ENCODE results near the gene SLC48A1.

The SLC48A1 gene

DNA sequence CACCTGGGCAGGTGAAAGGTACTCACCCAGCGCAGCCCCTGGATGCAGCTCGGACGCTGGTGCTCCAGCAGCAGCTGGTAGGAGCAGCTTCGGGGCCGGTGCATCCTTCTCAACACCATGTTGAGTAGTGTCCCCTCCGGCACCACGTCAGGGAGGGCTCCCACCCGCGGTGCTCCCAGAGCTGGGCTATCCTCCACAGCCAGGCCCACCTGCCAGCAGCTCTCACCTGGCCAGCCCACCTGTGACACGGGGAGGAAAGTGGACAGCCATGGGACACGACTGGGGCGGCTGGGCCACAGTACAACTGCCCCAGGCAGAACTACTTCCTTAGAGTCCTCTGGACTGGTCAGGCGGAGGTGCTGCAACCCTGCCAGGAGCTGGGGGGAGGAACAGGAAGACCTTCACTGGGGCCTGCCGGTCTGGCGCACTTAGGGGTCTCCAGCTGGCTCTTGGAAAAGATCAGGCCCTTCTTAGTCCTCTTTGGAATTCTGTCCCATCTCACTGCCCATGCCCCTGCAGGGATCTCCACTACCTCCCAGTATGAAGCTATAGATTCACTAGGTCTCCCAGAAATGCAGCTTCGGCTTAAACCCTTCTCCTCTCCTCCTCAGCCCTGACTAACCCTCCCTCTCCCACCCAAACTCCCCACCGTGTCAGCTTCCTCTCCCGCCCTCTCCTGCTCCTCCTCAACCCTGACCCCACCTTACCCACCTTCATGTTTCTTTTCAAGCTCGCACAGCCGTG, 15.0 kb upstream of the SLC48A1 start:
- DNase-seq (ENCODE audit: low read depth in 2 of 2): no peak

GRCh38 chr12:47758584-47758833, 14.5 kb upstream of the SLC48A1 start:
- no peak for DNase-seq (ENCODE audit: low read depth in 2 of 2)

- peak in 1 of 2 donors; percentile 49 for DNase-seq (ENCODE audit: low read depth in 2 of 2)
These were observed 14.0 kb upstream of the SLC48A1 start, which contains the start of gene RAPGEF3 for GRCh38 chr12:47758834-47759690. TSS of gene RAPGEF3 (minus strand) at chr12:47758880. CDS start at chr12:47758556, 324 bp downstream.

- no peak for DNase-seq (ENCODE audit: low read depth in 2 of 2)
These were observed 10.1 kb upstream of the SLC48A1 start for GRCh38 chr12:47762850-47763465.

GRCh38 chr12:47763481-47764346, 9.3 kb upstream of the SLC48A1 start:
- DNase-seq (ENCODE audit: low read depth in 2 of 2): no peak

DNA sequence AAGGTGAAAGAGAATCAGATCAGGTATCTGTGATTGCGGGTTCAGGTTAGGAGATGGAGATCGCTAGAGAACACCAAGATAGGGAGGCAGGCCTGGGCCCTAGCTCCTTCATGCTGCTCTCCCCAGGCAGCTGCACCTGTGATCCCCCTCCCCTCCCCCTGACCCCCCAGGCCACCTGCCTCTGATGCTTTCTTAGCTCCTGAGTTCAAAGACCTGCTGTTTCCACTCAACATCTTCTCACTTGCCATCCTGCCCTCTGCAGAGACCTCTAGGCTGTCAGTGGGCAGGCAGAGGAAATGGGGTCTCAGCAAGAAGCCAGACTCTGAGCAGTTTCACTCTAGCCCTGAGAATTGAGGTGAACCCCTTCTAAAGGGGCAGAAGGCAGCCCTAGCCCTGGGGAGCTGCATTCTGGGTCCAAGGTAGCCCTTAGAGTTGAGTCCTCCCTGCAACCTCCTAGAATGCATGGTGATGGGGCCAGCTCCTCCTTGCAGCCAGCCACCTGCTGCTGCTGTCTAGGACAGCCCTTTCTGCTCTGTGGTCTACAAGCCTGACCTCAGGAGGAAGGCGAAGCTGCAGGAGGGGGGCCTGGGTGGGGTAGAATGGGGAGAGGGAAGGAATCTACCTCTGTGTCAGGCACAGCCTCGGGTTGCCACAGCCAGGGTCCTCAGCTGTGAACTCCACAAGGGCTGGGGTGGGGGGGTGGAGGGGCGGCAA, 6.4 kb upstream of the SLC48A1 start:
- DNase-seq (ENCODE audit: low read depth in 2 of 2): no peak

GRCh38 chr12:47767216-47767724, 5.8 kb upstream of the SLC48A1 start:
- DNase-seq (ENCODE audit: low read depth in 2 of 2): peak; percentile 46 to 51

GRCh38 chr12:47768323-47768811, 4.7 kb upstream of the SLC48A1 start:
- DNase-seq (ENCODE audit: low read depth in 2 of 2): no peak

DNA sequence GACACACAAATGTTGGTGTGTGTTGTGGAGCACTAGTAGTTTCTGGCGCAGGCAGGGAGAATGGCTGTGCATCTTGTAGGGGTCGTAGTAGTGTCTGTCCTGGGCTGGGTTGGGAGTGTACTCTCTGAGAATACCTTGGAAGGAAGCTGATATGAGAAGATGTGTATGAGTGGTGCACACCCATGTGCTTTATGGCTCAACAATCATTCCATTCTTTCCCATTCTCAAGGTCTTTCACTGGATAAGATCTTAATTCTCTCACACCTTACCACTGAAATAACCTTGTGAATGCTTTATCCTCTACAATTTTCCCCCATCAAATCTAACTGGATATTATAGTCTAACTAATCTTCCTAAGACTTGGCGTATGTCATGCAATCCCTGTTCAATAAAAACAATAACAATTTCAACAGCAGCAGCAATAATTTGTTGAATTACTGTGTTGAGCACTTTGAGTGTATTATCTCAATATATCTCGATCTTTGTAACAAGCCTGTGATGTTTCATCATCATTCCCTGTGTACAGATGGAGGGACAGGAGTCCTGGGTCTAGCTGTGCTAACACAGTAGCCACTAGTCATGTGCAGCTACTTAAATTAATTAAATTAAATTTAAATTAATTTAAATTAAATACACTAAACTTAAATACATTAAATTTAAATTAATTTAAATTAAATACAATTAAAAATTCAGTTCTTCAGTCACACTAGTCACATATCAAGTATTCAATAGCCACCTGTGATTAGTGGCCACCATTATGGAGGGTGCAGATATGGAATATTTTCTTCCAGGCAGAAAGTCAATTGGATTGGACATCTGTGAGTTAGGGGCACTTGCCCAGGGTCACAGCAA, 3.6 kb upstream of the SLC48A1 start:
- no peak for DNase-seq (ENCODE audit: low read depth in 2 of 2)

DNA sequence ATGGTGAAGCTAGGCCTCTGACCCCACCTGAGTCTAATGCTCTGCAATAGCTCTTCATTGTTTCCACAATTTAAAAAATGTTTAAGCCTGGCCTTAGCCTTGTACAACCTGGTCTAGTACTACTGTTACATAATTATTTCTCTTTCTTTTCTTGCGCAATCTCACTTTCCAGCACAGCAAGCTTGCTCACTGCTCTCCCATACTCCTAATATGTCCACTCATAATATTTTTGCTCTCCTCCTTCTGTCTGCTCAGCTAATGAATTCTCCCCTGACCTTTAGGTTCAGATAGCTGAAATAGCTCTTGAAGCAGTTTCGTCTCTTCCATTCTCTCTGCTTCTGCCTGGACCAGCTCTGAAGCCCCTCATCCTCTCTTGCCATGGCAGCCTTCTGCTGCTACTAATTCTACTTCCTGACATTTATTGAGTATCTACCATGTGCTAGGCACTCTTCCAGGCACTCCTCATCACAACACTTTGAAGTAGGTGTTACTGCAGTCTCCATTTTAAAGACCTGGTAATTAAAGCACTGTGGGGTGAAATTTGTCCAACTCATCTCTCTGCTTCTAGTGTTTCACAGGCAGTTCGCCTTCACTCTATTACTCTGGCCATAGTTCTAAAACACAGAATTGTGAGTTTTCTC, 2.8 kb upstream of the SLC48A1 start:
- no peak for DNase-seq (ENCODE audit: low read depth in 2 of 2)

DNA sequence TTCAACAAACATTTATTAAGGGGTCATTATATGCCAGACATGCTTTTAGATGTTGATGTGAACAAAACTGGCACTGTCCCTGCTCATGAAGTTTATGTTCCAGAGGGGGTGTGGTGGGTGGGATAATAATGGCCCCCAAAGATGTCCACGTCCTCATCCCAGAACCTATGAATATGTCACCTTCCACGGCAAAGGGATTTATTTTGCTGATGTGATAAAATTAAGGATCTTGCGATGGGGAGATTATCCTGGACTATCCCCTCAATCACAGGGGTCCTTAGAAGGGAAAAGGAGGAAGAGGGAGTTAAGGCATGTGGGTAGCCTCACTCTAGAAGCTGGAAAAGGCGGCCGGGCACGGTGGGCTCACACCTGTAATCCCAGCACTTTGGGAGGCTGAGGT, 1.7 kb upstream of the SLC48A1 start:
- DNase-seq (ENCODE audit: low read depth in 2 of 2): no peak

DNA sequence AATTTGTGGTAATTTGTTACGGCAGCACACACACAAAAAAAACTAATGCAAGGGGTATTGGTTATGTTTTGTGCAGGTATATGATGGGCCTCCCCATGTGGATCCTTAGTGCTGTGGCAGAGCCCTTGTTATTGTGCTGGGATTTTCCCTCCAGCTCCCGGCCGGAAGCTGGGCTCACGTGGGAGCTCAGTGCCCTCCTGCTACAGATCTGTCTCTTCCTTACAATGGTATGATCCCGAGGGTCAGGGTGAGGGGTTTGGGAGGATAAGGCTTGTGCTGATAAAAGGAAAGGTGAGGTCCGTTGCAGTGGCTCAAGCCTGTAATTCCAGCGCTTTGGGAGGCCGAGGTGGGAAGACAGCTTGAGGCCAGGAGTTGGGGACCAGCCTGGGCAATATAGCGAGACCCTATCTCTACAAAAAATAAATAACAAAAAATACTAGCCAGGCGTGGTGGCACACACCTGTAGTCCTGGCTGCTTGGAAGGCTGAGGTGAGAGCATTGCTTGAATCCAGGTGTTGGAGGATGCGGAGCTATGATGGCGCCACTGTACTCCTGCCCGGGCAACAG, 861 bp upstream of the SLC48A1 start:
- no peak for DNase-seq (ENCODE audit: low read depth in 2 of 2)

DNA sequence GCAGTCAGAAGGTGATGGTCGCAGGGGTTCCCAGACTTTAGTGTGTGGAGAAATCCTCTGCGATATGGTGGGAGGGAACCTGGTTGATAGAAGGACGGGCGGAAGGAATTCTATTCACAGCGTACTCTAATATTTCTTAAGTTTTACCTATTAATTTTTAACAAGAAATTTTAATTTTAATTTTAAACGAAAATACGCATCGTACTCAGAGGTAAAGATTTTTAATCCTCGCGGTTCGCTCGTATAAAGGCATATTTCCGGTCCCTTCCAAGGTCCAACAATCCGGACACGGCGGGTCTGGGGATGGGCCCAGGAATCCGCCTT, 338 bp upstream of the SLC48A1 start:
- no peak for DNase-seq (ENCODE audit: low read depth in 2 of 2)

- no peak for DNase-seq (ENCODE audit: low read depth in 2 of 2)
These were observed 981 bp downstream of the SLC48A1 start for GRCh38 chr12:47773858-47774580.

GRCh38 chr12:47774663-47775062, 1.6 kb downstream of the SLC48A1 start:
- no peak for DNase-seq (ENCODE audit: low read depth in 2 of 2)

DNA sequence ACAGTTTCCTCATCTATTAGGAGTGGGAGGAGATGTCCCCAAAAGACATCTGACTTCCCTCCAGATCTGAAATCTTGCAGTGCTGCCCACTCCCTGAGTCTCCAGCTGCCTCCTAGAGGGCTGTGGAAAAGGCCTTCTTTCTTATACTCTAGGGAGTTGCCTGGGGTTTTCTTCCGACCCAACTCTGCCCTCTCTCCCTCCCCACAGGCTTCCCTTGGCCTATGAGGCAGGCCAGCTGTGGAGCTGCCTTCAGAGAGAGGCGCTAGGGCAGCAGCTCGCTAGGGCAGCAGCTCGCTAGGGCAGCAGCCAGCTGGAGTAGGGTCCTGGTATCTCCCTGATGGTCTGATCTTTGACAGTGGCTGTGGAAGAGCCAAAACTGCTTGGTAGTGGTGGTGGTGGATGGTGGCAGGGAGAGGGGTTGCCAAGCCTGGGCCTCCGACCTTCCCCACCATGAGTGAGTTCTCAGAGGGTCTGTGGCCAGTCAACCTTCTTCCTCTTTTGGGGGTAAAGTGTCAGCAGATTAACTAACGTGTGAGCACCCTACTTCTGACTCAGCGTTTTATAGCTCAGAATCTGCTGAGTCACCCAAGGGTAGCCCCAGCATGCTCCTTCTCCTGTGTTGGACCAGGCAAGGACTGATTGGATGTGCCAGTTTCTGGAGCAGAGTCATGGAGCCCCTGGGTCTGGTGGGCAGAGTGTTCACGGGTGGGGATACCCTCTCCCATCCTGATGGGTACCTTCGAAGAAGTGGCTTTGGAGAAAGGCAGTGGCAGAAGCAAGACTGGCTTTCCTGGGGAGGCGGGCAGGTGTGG, 2.3 kb downstream of the SLC48A1 start:
- no peak for DNase-seq (ENCODE audit: low read depth in 2 of 2)

- no peak for DNase-seq (ENCODE audit: low read depth in 2 of 2)
These were observed 3.6 kb downstream of the SLC48A1 start for GRCh38 chr12:47776471-47777143.

Measured in stimulated activated CD4-positive, alpha-beta T cell treated with anti-CD3 and anti-CD28 coated beads, Interleukin-1b, Interleukin-23, amount 100 ng/mL, for 1 hour (primary cell).